ENCODE measurements around the gene KIAA1217. TPM values are rescaled to one million over a fixed set of nuclear protein-coding genes. Genes with fewer than 3 reads are reported as not detected.

KIAA1217 gene
- polyA plus RNA-seq, 3 donors: 73.9 to 84.0 (median 74.2) TPM

- no peak for DNase-seq (ENCODE audit: low read depth in 3 of 3, low spot score in 2 of 3)
Measured at GRCh38 chr10:24357344-24358004, 148.5 kb downstream of the KIAA1217 start.

GRCh38 chr10:24358022-24358421 lies 149.1 kb downstream of the KIAA1217 start:
- DNase-seq (ENCODE audit: low read depth in 3 of 3, low spot score in 2 of 3): no peak

- DNase-seq (ENCODE audit: low read depth in 3 of 3, low spot score in 2 of 3): peak; percentile 52 to 61 (median 56)
Measured at GRCh38 chr10:24360282-24361127, 151.6 kb downstream of the KIAA1217 start.

- DNase-seq (ENCODE audit: low read depth in 3 of 3, low spot score in 2 of 3): no peak
Measured at GRCh38 chr10:24363070-24363469, 154.1 kb downstream of the KIAA1217 start.

- DNase-seq (ENCODE audit: low read depth in 3 of 3, low spot score in 2 of 3): no peak
Measured at GRCh38 chr10:24367688-24368087, 158.8 kb downstream of the KIAA1217 start.

GRCh38 chr10:24370877-24371276 lies 161.9 kb downstream of the KIAA1217 start:
- DNase-seq (ENCODE audit: low read depth in 3 of 3, low spot score in 2 of 3): no peak

- no peak for DNase-seq (ENCODE audit: low read depth in 3 of 3, low spot score in 2 of 3)
Measured at GRCh38 chr10:24371396-24371795, 162.5 kb downstream of the KIAA1217 start.

- DNase-seq (ENCODE audit: low read depth in 3 of 3, low spot score in 2 of 3): no peak
Measured at GRCh38 chr10:24374134-24374915, 165.4 kb downstream of the KIAA1217 start.

GRCh38 chr10:24375510-24375909 lies 166.6 kb downstream of the KIAA1217 start:
- no peak for DNase-seq (ENCODE audit: low read depth in 3 of 3, low spot score in 2 of 3)

- no peak for DNase-seq (ENCODE audit: low read depth in 3 of 3, low spot score in 2 of 3)
Measured at GRCh38 chr10:24376731-24377130, 167.8 kb downstream of the KIAA1217 start.

- no peak for DNase-seq (ENCODE audit: low read depth in 3 of 3, low spot score in 2 of 3)
Measured at GRCh38 chr10:24378126-24378920, 169.4 kb downstream of the KIAA1217 start.

- DNase-seq (ENCODE audit: low read depth in 3 of 3, low spot score in 2 of 3): no peak
Measured at GRCh38 chr10:24381235-24382010, 172.5 kb downstream of the KIAA1217 start.

GRCh38 chr10:24382045-24382444 lies 173.1 kb downstream of the KIAA1217 start:
- DNase-seq (ENCODE audit: low read depth in 3 of 3, low spot score in 2 of 3): no peak

- no peak for DNase-seq (ENCODE audit: low read depth in 3 of 3, low spot score in 2 of 3)
Measured at GRCh38 chr10:24382596-24382978, 173.6 kb downstream of the KIAA1217 start.

- no peak for DNase-seq (ENCODE audit: low read depth in 3 of 3, low spot score in 2 of 3)
Measured at GRCh38 chr10:24382979-24383663, 174.2 kb downstream of the KIAA1217 start.

- peak; percentile 48 to 54 (median 52) for DNase-seq (ENCODE audit: low read depth in 3 of 3, low spot score in 2 of 3)
Measured at GRCh38 chr10:24383681-24384106, 174.8 kb downstream of the KIAA1217 start.

GRCh38 chr10:24384954-24385353 lies 176.0 kb downstream of the KIAA1217 start:
- DNase-seq (ENCODE audit: low read depth in 3 of 3, low spot score in 2 of 3): no peak

- DNase-seq (ENCODE audit: low read depth in 3 of 3, low spot score in 2 of 3): no peak
Measured at GRCh38 chr10:24385776-24386175, 176.8 kb downstream of the KIAA1217 start.

GRCh38 chr10:24390146-24390700 lies 181.3 kb downstream of the KIAA1217 start:
- DNase-seq (ENCODE audit: low read depth in 3 of 3, low spot score in 2 of 3): no peak
